ENCODE measurements around the gene KLHL4.
"Not testable (repeated sequence)": the region's sequence is repeated elsewhere in the genome, so short reads cannot be mapped to it uniquely, and the experiment has no call there.

Gene KLHL4

GRCh38 chrX:87661761-87662160, 144.2 kb downstream of the KLHL4 start:
- DNase-seq (ENCODE audit: low spot score): no peak

- DNase-seq (ENCODE audit: low spot score): peak; percentile 71
Measured at GRCh38 chrX:87663421-87663820, 145.8 kb downstream of the KLHL4 start.

- DNase-seq (ENCODE audit: low spot score): peak; percentile 47
Measured at GRCh38 chrX:87664381-87664780, 146.8 kb downstream of the KLHL4 start.

- DNase-seq (ENCODE audit: low spot score): no peak
Measured at GRCh38 chrX:87679849-87680248, 162.2 kb downstream of the KLHL4 start.

- DNase-seq (ENCODE audit: low spot score): no peak
Measured at GRCh38 chrX:87687703-87688102, 170.1 kb downstream of the KLHL4 start.

GRCh38 chrX:87688113-87688748, 170.6 kb downstream of the KLHL4 start:
- DNase-seq (ENCODE audit: low spot score): not testable (repeated sequence)

- DNase-seq (ENCODE audit: low spot score): not testable (repeated sequence)
Measured at GRCh38 chrX:87689218-87689617, 171.6 kb downstream of the KLHL4 start.

GRCh38 chrX:87693204-87693603, 175.6 kb downstream of the KLHL4 start:
- DNase-seq (ENCODE audit: low spot score): no peak

- DNase-seq (ENCODE audit: low spot score): no peak
Measured at GRCh38 chrX:87697409-87697808, 179.8 kb downstream of the KLHL4 start.

- DNase-seq (ENCODE audit: low spot score): no peak
Measured at GRCh38 chrX:87702795-87703194, 185.2 kb downstream of the KLHL4 start.

GRCh38 chrX:87703469-87703868, 185.9 kb downstream of the KLHL4 start:
- DNase-seq (ENCODE audit: low spot score): not testable (repeated sequence)

GRCh38 chrX:87706134-87706533, 188.5 kb downstream of the KLHL4 start:
- no peak for DNase-seq (ENCODE audit: low spot score)

- DNase-seq (ENCODE audit: low spot score): no peak
Measured at GRCh38 chrX:87710580-87710979, 193.0 kb downstream of the KLHL4 start.
